ENCODE measurements around the gene KRT36.
A peak's percentile ranks its signal among the peaks of the same experiment; 100 is the strongest.

Gene KRT36

DNA sequence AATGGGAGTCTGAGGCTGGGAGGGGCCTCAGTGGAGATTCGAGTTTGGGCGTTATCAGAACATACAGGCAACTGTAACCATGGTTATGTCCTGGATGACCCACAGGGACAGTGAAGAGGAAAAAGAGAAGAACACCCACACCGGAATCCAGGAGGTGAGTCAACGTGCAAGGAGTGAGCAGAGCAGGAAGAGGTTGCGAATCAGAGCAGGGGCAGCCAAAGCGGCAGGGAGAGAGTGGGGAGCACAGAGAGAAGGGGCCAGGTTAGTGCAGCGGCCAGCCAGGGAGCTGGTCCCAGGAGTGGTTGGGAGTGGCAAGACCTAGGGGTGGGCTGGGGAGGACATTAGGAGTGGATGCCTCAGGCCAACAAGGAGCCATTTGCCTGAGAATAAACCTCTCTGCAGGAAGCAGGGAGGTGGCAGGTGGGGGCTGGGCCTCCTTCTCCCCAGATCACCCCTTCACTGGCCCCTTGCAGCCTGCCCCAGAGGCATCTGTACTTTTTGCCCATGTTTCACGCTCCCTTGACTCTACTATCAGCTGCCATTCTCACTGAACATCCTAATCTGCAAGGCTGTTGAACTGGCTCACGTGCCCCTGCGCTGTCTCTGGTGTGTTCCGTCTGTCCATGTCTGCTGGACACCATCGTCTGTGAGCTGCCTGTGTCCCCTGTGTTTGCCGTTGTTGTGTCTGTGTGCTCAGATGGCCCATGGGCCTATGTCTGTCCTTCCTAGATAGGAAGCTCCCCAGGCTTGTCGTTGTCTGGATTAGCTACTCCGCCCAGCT is 10.6 kb upstream of the KRT36 start:
- peak; percentile 69 for DNase-seq (ENCODE audit: low read depth)

DNA sequence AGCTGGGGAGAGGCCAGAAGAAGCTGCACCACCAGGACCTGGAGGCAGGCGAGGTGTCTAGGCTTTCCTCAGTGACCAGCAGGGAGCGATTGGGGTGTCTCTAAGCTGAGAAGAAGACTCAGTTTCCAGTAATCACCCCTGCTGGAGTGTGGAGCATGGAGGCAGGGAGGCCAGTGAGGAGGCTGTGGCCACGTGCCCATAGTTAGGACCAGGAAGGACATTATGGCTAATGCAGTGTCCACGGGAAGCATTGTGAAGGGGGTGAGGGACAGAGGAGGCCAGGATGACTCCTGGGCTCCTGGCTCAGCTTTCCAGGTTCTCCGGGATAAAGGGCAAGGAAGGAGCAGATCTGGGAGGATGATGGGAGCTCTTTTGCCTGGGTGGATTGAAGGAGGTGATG is 10.0 kb upstream of the KRT36 start:
- no peak for DNase-seq (ENCODE audit: low read depth)

GRCh38 chr17:41498276-41498675 is 8.6 kb upstream of the KRT36 start:
- DNase-seq (ENCODE audit: low read depth), result no peak

- DNase-seq (ENCODE audit: low read depth), result peak; percentile 89
Measured at GRCh38 chr17:41496803-41497484, 7.2 kb upstream of the KRT36 start.

DNA sequence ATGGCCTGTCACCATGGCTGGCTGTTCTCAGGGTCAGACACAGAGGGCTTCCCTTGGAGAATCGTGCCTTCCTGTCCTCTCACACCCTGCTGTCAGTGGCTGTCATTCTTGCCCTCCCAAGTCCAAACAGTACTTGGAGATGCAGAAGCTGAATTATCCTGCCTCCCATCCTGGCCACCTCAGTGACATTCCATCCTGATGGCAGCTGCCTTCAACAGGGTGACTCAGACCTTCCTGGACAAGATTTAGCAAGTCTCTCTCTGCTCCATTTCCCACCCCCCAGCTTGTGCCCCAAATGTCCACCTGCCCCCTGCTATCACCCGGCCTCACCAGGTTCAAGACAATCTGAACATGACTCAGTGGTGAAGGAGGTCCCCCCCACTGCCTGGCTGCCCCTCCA is 4.8 kb upstream of the KRT36 start:
- no peak for DNase-seq (ENCODE audit: low read depth)

- peak; percentile 33 for DNase-seq (ENCODE audit: low read depth)
Measured at GRCh38 chr17:41492771-41493170, 3.1 kb upstream of the KRT36 start.

- DNase-seq (ENCODE audit: low read depth), result peak; percentile 84
Measured at GRCh38 chr17:41492351-41492750, 2.6 kb upstream of the KRT36 start.

DNA sequence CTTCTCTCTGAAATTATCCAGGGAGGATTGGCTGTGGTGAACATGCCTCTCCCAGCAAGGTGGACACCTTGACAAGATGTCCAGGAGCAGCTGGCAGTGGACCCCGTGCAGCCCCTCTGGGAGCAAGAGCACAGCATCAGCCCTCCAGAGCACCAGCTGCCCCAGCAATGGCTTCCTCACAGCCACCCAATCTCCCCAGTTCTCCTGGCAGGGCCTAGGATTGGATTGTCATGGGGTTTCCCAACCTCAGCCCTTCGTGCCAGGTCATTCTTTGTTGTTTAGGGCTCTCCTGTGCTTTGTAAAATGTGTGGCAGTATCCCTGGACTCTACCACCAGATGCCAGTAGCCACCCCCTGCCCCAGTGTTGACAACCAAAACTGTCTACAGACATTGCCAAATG is 1.8 kb upstream of the KRT36 start:
- no peak for DNase-seq (ENCODE audit: low read depth)

DNA sequence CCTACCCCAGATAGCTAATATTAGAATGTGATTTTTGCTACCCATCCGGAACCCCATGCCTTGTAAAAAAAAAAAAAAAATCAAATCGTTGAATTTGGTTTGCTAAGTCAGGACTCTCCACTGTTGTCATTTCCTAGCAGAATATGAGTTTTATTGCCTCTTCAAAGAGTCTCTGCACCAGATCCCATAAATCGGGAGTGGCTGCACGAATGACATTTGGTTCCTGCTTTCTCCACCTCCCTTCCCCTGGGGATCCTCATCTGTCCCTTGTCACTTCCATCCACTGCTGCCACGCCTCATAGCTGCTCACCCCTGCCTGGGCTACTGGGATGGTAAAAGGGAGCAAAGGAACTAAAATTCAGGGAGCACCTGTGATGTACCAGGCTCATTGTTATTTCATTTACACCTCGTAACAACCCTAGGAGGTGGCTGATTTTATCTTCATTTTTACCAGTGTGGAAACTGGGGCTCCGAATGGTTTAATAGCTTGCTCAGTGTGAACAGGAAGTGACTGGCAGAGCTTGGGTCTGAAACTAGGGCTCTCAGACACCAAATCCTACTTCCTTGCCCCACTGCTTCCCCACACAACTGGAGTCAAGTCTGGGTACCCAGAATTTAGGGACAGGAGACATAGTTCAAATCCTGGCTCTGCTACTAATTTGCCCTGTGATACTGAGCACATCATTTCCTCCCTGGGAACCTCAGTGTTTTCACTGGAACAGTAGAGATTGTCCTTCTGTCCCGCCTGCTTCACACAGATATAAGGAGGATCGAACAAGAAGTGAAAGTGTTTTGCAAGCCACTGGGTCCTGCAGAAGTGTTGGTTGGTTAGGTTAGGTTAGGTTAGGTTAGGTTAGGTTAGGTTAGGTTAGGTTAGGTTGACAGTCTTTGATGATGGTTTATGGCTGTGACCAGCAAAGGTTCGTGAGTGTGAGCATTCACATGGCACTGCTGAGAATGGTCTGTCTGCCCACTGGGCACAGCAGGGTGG is 585 bp upstream of the KRT36 start:
- no peak for DNase-seq (ENCODE audit: low read depth)

- no peak for DNase-seq (ENCODE audit: low read depth)
Measured at GRCh38 chr17:41486809-41487530, 2.7 kb downstream of the KRT36 start.

GRCh38 chr17:41486316-41486715 is 3.4 kb downstream of the KRT36 start:
- DNase-seq (ENCODE audit: low read depth), result no peak

- DNase-seq (ENCODE audit: low read depth), result no peak
Measured at GRCh38 chr17:41484920-41485904, 4.5 kb downstream of the KRT36 start.

- peak; percentile 41 for DNase-seq (ENCODE audit: low read depth)
Measured at GRCh38 chr17:41483991-41484826, 5.5 kb downstream of the KRT36 start.

DNA sequence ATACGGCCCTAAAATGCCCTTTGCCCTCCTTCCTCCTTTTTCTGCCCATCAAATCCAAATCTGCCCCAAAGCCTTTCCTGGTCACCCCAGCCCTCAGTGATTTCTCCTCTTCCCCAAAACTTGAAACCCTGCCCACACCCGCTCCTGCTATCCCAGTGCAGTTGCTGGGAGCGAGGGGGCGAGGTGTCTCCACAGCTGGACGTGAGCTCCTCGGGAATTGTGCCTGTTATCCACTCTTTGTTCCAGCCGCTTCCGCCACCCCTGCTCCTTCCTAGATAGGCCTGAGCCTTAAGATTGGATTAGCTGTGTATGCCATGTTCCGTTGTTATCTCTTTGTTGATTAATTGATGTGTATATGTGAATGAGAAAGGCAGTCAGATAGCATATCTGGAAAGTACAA is 6.2 kb downstream of the KRT36 start:
- peak; percentile 48 for DNase-seq (ENCODE audit: low read depth)

DNA sequence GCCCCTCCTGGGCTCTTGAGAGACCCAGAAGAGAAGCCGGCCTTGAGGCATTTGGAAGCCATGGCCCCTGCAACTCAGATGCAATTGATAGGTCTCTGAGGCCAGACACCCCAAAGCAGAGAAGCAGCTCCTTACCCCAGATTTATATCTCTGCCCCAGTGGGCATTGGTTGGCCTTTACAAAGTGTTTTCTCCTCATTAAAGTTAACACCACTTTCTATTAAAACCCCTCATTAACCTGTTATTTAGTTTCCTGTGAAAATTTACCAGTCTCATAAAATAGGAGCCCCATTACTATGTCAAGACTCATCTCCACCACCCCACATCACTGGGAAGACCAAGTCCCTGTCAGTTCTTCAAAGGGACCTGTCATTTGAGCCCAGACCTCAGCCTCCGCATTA is 8.7 kb downstream of the KRT36 start, which contains the start of gene KRT35:
Gene KRT35 (minus strand): TSS at position 116 of the 400 bp plus-strand sequence. CDS start 54 bp downstream, at position 62.
- no peak for DNase-seq (ENCODE audit: low read depth)

- DNase-seq (ENCODE audit: low read depth), result no peak
Measured at GRCh38 chr17:41480581-41480980, 9.1 kb downstream of the KRT36 start.

- DNase-seq (ENCODE audit: low read depth), result no peak
Measured at GRCh38 chr17:41480136-41480535, 9.6 kb downstream of the KRT36 start.

- DNase-seq (ENCODE audit: low read depth), result no peak
Measured at GRCh38 chr17:41478237-41478636, 11.5 kb downstream of the KRT36 start.

Measured in amniotic epithelial cell (primary cell).